ENCODE results near the gene CDON.

Gene CDON

GRCh38 chr11:126083829-126084607 is 21.4 kb upstream of the CDON start:
- DNase-seq, result peak; percentile 39

GRCh38 chr11:126082251-126083109 is 19.8 kb upstream of the CDON start:
- no peak for DNase-seq

- DNase-seq, result no peak
Observed at GRCh38 chr11:126081915-126082250, 19.2 kb upstream of the CDON start.

- DNase-seq, result no peak
Observed at GRCh38 chr11:126080161-126080941, 17.7 kb upstream of the CDON start.

- no peak for DNase-seq
Observed at GRCh38 chr11:126079621-126080124, 17.0 kb upstream of the CDON start.

GRCh38 chr11:126076641-126077040 is 14.0 kb upstream of the CDON start:
- no peak for DNase-seq

- DNase-seq, result no peak
Observed at GRCh38 chr11:126072801-126073594, 10.3 kb upstream of the CDON start.

GRCh38 chr11:126072141-126072741 is 9.6 kb upstream of the CDON start:
- no peak for DNase-seq

GRCh38 chr11:126063507-126063852 is 814 bp upstream of the CDON start:
- no peak for DNase-seq

- peak; percentile 47 for DNase-seq
Observed at GRCh38 chr11:126061707-126062678, 673 bp downstream of the CDON start.

- no peak for DNase-seq
Observed at GRCh38 chr11:126060757-126061171, 1.9 kb downstream of the CDON start.

GRCh38 chr11:126059238-126059781 is 3.4 kb downstream of the CDON start:
- DNase-seq, result no peak

GRCh38 chr11:126058105-126058874 is 4.4 kb downstream of the CDON start:
- no peak for DNase-seq

- DNase-seq, result no peak
Observed at GRCh38 chr11:126054882-126055281, 7.8 kb downstream of the CDON start.

GRCh38 chr11:126054408-126054807 is 8.3 kb downstream of the CDON start:
- no peak for DNase-seq

- no peak for DNase-seq
Observed at GRCh38 chr11:126053415-126054286, 9.0 kb downstream of the CDON start.

GRCh38 chr11:126051117-126051516 is 11.5 kb downstream of the CDON start:
- DNase-seq, result no peak

- DNase-seq, result no peak
Observed at GRCh38 chr11:126049159-126049558, 13.5 kb downstream of the CDON start.

GRCh38 chr11:126048197-126048596 is 14.5 kb downstream of the CDON start:
- no peak for DNase-seq
